Cerebellar nuclear complex (tissue), 1 donor: ENCODE data around the gene USP24.
"Not testable (repeated sequence)": the region's sequence is repeated elsewhere in the genome, so short reads cannot be mapped to it uniquely, and the experiment has no call there.

Source experiments
- DNase-seq, 2 experiments: peaks; one replicate each; lab custom pipeline; 2025; lab: John Stamatoyannopoulos, UW

USP24 gene

GRCh38 chr1:55039342-55040082 is 175.7 kb downstream of the USP24 start, which contains the start of gene PCSK9:
PCSK9 (plus strand) TSS chr1:55039548; CDS start chr1:55039838, 290 bp downstream.
- DNase-seq, result no peak

- DNase-seq, result no peak
Observed at GRCh38 chr1:55038974-55039341, 176.2 kb downstream of the USP24 start.

- DNase-seq, result no peak
Observed at GRCh38 chr1:55038552-55038838, 176.7 kb downstream of the USP24 start.

- DNase-seq, result no peak
Observed at GRCh38 chr1:55037733-55038551, 177.2 kb downstream of the USP24 start.

GRCh38 chr1:55035904-55036303 is 179.3 kb downstream of the USP24 start:
- DNase-seq, result no peak

GRCh38 chr1:55034476-55035133 is 180.6 kb downstream of the USP24 start:
- no peak for DNase-seq

- no peak for DNase-seq
Observed at GRCh38 chr1:55033265-55033614, 181.9 kb downstream of the USP24 start.

GRCh38 chr1:55031098-55031497 is 184.1 kb downstream of the USP24 start:
- not testable (repeated sequence) for DNase-seq

GRCh38 chr1:55026682-55027081 is 188.5 kb downstream of the USP24 start:
- not testable (repeated sequence) for DNase-seq

GRCh38 chr1:55024163-55024562 is 191.0 kb downstream of the USP24 start:
- not testable (repeated sequence) for DNase-seq

- peak; percentile 21 to 64 for DNase-seq
Observed at GRCh38 chr1:55021942-55022546, 193.1 kb downstream of the USP24 start.

GRCh38 chr1:55018395-55018794 is 196.8 kb downstream of the USP24 start:
- no peak for DNase-seq
